NCI-H1417 treated with DMSO at 0.1 percent for 48 hours (cell line): ENCODE measurements around the gene KIF25.

Experiments
- DNase-seq: peaks from one replicate; lab custom pipeline; 2025; lab: John Stamatoyannopoulos, UW

Gene KIF25

DNA sequence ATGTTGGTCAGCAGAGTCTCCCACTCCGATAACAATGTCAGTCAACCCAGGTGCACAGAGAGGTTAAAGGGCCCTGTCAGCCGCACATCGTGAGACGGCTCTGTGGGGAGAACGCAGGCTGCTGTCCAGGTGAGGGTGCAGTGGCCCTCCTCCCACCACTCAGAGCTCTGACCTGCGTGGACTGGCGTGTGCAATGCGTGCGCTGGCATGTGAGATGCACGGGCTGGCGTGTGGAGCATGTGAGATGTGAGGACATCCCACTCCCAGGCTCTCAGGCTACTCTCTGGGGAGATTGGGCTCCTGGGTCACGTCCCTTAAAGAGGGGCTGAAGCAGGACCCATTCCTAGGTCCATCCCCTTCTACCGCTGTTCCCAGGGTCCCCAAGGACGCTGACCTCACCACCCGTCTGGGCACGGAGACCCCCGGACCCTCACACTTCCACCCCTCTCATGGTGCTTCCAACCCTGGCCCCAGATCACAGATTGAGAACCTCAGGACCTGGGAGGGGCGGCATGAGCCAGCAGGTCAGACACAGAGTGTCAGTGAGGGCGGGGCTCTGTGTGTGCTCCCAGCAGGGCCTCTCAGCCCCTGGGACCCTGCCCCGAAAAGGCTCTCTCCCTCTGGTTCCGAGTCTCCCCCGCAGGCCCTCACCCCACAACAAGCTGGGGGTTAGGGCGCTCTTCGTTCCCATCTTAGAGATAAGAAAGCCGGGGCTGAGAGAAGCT is 90.1 kb downstream of the KIF25 start:
- DNase-seq, result no peak

DNA sequence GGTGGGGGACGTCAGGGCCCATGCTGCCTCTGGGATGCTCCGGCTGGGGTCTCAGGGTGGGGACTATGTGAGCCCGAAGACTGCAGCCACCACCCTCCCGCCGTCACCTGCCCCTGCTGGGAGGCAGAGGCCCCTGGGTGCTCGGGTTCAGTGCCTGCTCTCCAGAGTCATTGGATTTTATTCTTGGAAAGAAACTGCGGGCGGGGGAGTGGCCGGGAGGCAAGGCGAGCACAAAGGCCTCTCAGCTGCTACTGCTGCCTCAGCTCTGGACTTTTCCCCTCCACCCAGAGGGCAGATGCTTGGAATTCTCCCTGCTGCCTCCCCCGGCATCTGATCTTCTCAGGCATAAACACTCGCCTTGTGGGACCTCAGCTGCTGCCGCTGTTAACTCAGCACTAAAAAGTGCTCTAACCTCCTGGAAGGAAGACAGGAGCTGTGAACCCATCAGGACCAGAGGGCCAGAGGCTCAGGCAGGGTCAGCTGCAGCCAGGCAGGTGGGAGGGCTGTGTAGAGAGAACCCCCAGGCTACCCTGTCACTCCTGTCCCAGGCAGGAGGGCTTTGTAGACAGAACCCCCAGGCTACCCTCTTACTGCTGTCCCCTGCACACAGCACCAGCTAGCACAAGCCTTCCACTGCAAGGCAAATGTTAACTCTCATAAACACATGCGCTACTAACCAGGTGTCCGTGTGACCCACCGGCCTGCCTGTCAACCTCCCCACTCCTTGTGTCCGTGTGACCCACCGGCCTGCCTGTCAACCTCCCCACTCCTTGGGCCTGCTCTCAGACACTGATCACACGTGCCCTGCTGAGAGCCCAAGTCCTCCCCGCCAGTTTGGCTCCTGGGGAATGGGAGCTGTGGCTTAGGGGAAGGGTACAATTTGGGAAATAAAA is 90.9 kb downstream of the KIF25 start:
- no peak for DNase-seq

DNA sequence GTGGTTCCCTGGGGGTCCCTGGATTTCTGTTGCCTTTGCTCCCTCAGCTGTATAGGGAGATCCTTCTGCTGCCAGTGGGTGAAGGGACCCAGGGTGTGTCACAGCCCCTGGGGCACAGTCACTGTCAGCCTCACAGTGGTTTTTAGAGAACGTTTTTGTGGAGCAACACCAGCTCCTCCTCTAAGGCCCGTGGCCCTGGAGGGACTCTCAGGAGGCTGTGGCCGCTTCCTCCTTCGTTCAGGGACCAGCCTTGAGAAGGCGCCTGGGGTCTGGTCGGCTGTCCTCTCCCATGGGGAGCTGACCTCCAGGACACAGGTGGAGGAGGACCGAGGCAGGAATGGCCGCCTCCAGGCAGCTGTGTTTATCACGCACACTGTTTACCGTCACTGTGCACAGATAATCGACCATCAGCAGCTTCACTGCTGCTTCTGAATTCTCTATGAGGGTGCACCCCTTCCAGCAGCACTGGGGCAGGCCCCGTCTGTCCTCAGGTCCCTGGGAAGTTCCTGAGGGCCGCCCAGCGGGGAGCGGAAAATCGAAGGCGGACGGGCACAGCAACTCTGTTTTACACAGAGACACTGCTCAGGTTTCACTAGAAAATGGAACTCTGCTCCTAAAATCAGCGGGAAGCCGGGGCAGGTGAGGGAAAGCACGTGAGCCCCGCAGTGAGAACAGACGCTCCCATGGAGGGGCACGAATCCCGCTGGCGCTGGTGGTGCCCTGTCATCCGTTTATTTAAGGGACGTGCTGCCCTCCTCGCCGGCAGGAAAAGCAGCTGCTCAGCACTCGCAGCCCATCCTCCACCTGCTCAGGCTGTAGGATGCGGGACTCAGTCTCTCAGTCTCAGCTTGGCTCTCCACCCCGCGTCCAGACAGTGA is 92.0 kb downstream of the KIF25 start:
- DNase-seq, result peak; percentile 75

DNA sequence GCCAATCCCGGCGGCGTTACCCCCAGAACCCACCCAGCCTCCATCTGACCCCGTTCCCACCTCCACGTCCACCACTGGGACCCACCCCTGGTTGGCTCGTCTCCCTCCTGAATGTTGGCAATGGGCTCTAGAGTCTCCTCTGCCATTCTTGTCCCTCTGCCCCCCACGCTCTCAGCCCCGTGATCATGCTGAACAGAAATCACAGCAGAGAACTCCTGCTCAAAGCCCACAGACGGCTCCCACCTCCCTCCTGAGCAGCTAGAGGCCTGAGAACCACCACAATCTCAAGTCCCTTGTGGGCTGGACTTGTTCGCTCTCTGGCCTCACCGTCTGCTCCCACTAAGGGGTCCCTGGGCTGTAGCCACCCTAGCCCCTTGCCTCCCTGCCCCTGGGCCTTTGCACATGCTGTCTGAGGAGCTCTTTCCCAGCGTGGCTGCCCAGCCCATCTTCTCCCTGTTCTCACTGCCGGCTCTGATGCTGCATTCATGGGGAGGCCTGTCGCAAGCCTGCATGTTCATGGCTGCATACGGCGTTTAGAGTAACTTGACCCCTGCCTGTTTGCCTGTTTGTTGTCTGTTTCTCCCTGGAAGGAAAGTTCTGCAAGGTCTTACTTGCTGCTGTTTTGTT is 92.7 kb downstream of the KIF25 start:
- no peak for DNase-seq

DNA sequence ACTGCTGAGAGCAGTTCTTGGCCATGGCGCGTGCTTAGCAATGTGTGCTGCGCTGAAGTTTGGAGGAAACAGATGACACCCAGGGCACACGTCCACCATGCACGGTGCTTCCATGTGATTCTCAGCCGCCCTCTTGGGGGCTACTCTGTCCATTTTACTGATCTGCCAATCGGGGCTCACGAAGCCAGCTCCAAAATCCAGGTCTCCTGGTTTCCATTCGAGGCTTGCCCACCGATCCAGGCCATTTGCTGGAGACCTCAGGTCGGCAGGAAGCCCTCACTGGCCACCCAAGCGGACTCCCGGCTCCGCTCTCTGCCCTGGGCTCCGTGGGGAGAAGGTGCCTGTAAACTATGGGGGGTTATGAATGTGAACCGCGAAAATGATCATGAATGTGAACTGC is 93.2 kb downstream of the KIF25 start:
- DNase-seq, result no peak

DNA sequence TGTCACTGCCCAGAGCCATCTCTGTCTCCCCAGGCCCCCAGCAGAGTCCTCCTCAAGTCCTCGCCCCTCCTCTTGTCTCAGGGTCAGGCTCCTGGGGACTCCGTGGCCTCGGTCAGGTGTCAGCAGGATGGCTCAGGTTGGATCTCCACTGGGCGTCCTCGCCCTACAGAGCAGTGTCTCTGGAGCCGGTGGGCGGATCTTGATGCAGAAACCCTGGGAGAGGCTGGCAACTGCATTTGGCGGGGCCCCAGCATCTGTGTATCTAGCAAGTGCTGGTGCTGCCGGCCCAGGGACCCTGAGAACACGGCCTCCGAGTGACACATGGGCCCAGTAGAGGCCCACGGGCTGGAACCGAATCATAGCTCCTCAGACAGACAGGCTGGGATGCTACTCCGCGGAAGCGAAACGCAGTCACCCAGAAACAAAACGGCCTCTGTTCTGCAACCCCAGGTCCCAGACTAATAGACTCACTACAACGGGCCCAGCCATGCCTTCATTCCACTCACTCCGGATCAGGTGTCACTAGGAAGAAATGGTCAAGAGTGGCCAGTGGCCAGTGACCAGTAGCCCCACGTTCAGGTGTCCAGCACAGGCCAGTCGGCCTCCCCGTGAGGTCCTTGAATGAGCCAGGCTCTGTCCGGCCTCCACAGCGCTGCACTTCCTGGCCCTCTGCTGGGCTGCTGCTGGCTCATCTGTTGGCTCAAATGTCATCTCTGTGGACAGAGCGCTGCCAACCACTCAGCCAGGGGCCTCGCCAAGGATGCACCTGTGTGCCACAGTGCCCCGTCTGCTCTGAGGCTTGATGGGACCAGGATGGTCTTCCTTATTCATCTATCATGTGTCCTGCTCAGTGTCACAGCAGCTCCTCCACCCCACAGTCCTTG is 94.2 kb downstream of the KIF25 start:
- DNase-seq, result no peak

DNA sequence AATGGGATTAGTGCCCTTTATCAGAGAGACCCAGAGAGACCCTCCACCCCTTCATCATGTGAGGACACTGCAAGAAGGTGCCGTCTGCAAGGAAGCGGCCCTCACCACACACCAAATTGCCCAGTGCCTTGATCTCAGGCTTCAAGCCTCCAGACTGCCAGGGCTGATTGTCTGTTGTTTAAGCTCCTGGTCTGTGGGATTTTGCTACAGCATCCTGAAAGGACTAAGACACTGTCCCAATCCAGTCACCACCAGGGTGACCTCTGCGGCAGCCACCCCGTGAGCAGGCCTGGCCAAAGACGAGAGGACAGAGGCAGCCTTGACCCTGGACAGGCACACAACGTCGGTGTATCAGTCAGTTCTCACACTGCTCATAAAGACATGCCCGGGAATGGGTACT is 95.1 kb downstream of the KIF25 start:
- no peak for DNase-seq

DNA sequence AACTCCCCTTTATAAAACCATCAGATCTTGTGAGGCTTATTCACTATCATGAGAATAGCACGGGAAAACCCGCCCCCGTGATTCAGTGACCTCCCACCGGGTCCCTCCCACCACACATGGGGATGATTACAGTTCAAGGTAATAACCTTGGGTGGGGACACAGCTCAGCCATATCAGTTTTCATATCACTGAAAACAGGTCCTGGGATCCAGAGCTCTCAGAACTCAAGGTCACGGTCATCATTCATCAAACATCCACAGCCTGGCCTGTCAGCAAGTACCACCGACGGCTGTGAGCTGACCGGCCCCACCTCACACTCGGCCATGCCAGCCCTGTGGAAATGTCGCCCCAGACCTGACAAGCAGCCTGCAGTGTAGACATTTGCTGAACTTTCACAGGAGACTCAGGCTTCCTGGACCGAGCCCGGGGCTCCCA is 95.6 kb downstream of the KIF25 start:
- no peak for DNase-seq

DNA sequence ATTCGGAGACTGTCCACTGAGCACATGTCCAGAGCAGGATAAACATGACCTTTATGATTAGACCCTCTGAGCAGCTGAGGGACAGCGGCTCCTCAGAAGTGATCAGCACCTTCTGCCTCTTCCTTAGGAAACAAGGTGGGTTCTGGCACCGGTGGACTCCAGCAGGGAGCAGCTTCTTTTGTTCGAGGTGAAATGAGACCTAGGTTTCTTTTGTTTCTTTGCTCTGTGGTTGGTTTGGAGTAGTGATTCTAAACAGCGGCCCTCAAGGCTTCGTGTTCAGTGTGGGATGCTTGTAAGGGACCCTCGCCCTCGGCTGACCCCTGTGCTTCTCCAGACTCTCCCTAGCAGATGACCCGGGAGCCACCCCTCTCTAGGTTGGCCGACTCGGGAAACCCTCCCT is 96.2 kb downstream of the KIF25 start:
- DNase-seq, result no peak
